ENCODE data around the gene INHA.

The INHA gene

GRCh38 chr2:219533930-219534661 is 38.0 kb upstream of the INHA start:
- Histone ChIP-seq H3K27me3 (ENCODE audit: control insufficient read depth, insufficient read depth, low read length) (peaks cover 9% of the 10 kb centered on the region), H3K27ac (ENCODE audit: low read length) (no peak overlapping the region), H3K4me3 (ENCODE audit: low read length) (no peak overlapping the region), H3K4me1 (ENCODE audit: control insufficient read depth, low read depth, low read length) (peaks cover 18% of the 10 kb centered on the region), H3K9me3 (ENCODE audit: control insufficient read depth, low read depth, low read length) (no peaks in the 10 kb centered on the region), H3K36me3 (ENCODE audit: control insufficient read depth, low read depth, low read length) (no peaks in the 10 kb centered on the region), H3K9ac (ENCODE audit: low read length) (no peak overlapping the region)

- Histone ChIP-seq H3K4me3 (ENCODE audit: low read length) (no peak overlapping the region), H3K36me3 (ENCODE audit: control insufficient read depth, low read depth, low read length) (peaks cover 11% of the 10 kb centered on the region), H3K27me3 (ENCODE audit: control insufficient read depth, insufficient read depth, low read length) (no peaks in the 10 kb centered on the region), H3K9me3 (ENCODE audit: control insufficient read depth, low read depth, low read length) (no peaks in the 10 kb centered on the region), H3K27ac (ENCODE audit: low read length) (no peak overlapping the region), H3K9ac (ENCODE audit: low read length) (no peak overlapping the region), H3K4me1 (ENCODE audit: control insufficient read depth, low read depth, low read length) (peaks cover 14% of the 10 kb centered on the region)
Observed at GRCh38 chr2:219536425-219536824, 35.7 kb upstream of the INHA start.

DNA sequence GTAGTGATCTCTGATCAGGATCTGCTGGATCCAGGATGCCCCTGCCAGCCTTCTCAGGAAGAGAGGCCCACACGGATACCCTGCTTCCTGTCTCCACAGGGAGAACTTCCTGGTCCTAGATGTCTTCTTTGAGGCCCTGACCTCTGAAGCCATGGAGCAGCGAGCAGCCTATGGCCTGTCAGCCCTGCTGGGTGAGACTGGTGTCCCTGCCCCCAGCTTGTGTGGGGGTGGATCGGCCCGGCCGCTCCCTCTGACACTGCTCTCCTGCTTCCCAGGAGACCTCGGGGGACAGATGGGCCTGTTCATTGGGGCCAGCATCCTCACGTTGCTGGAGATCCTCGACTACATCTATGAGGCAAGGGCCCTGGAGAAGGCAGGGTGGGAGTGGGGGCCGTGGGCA is 35.1 kb upstream of the INHA start:
- Histone ChIP-seq H3K4me3 (ENCODE audit: low read length) (no peak overlapping the region), H3K9ac (ENCODE audit: low read length) (no peak overlapping the region), H3K27me3 (ENCODE audit: control insufficient read depth, insufficient read depth, low read length) (peaks cover under 1% of the 10 kb centered on the region), H3K4me1 (ENCODE audit: control insufficient read depth, low read depth, low read length) (peaks cover 14% of the 10 kb centered on the region), H3K36me3 (ENCODE audit: control insufficient read depth, low read depth, low read length) (peaks cover 11% of the 10 kb centered on the region), H3K9me3 (ENCODE audit: control insufficient read depth, low read depth, low read length) (no peaks in the 10 kb centered on the region), H3K27ac (ENCODE audit: low read length) (no peak overlapping the region)

- H3K27me3 ChIP-seq (ENCODE audit: control insufficient read depth, insufficient read depth, low read length): peaks cover 10% of the 10 kb centered on the region
- H3K4me3 ChIP-seq (ENCODE audit: low read length): no peak overlapping the region
- H3K27ac ChIP-seq (ENCODE audit: low read length): no peak overlapping the region
- H3K4me1 ChIP-seq (ENCODE audit: control insufficient read depth, low read depth, low read length): peaks cover 20% of the 10 kb centered on the region
- H3K36me3 ChIP-seq (ENCODE audit: control insufficient read depth, low read depth, low read length): peaks cover 11% of the 10 kb centered on the region
- H3K9me3 ChIP-seq (ENCODE audit: control insufficient read depth, low read depth, low read length): no peaks in the 10 kb centered on the region
- no peak overlapping the region for H3K9ac ChIP-seq (ENCODE audit: low read length)
Observed at GRCh38 chr2:219537657-219538488, 34.2 kb upstream of the INHA start.

GRCh38 chr2:219538504-219538951 is 33.6 kb upstream of the INHA start:
- H3K27me3 ChIP-seq (ENCODE audit: control insufficient read depth, insufficient read depth, low read length): peaks cover 10% of the 10 kb centered on the region
- peaks cover 11% of the 10 kb centered on the region for H3K36me3 ChIP-seq (ENCODE audit: control insufficient read depth, low read depth, low read length)
- no peak overlapping the region for H3K9ac ChIP-seq (ENCODE audit: low read length)
- H3K9me3 ChIP-seq (ENCODE audit: control insufficient read depth, low read depth, low read length): no peaks in the 10 kb centered on the region
- no peak overlapping the region for H3K4me3 ChIP-seq (ENCODE audit: low read length)
- H3K4me1 ChIP-seq (ENCODE audit: control insufficient read depth, low read depth, low read length): peaks cover 20% of the 10 kb centered on the region
- H3K27ac ChIP-seq (ENCODE audit: low read length): no peak overlapping the region

DNA sequence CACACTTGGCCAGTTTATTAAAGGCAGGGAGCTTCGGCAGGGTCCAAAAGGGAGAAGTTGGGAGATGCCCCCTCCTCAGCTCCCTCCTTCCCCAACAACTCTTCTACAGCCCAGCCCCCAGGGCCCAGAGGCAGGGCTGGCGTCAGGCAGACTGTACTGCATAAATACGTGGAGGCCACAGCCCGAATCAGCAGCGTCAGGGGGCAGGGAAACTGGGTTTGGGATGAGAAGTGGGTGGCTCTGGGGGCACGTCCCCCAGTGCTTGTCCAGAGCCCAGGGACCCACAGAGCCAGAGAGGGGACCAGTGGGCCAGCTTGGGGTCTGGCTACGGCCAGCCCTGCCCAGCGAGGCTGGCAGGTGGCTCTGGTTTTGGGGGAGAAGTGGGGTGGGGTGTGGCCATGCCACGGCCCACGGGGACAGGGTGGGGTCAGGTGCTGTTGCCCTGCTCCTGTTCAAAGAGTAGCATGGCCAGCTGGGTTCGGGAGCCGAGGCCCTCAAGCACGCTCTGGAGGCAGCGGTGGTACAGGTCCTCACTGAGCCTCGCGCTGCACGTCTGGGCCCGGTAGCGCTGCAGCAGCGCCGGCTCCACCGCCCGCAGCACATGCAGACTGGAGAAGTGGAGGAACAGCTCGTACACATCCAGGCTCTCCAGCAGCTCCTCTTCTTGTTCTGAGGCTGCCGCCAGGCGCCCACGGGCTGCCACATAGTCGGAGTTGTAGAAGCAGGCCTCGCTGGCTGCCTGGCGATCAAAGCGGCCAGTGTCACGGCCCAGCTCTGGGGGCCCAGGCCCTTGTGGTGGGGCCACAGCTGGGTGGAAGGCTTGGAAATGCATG is 32.9 kb upstream of the INHA start:
- peaks cover 21% of the 10 kb centered on the region for H3K4me1 ChIP-seq (ENCODE audit: control insufficient read depth, low read depth, low read length)
- peaks cover 11% of the 10 kb centered on the region for H3K27me3 ChIP-seq (ENCODE audit: control insufficient read depth, insufficient read depth, low read length)
- no peak overlapping the region for H3K4me3 ChIP-seq (ENCODE audit: low read length)
- H3K9ac ChIP-seq (ENCODE audit: low read length): no peak overlapping the region
- peaks cover 11% of the 10 kb centered on the region for H3K36me3 ChIP-seq (ENCODE audit: control insufficient read depth, low read depth, low read length)
- H3K27ac ChIP-seq (ENCODE audit: low read length): no peak overlapping the region
- H3K9me3 ChIP-seq (ENCODE audit: control insufficient read depth, low read depth, low read length): no peaks in the 10 kb centered on the region

GRCh38 chr2:219539926-219540678 is 32.0 kb upstream of the INHA start:
- Histone ChIP-seq H3K27ac (ENCODE audit: low read length) (no peak overlapping the region), H3K9ac (ENCODE audit: low read length) (no peak overlapping the region), H3K4me1 (ENCODE audit: control insufficient read depth, low read depth, low read length) (peaks cover 25% of the 10 kb centered on the region), H3K4me3 (ENCODE audit: low read length) (no peak overlapping the region), H3K9me3 (ENCODE audit: control insufficient read depth, low read depth, low read length) (no peaks in the 10 kb centered on the region), H3K36me3 (ENCODE audit: control insufficient read depth, low read depth, low read length) (peaks cover 11% of the 10 kb centered on the region), H3K27me3 (ENCODE audit: control insufficient read depth, insufficient read depth, low read length) (peaks cover 20% of the 10 kb centered on the region)

DNA sequence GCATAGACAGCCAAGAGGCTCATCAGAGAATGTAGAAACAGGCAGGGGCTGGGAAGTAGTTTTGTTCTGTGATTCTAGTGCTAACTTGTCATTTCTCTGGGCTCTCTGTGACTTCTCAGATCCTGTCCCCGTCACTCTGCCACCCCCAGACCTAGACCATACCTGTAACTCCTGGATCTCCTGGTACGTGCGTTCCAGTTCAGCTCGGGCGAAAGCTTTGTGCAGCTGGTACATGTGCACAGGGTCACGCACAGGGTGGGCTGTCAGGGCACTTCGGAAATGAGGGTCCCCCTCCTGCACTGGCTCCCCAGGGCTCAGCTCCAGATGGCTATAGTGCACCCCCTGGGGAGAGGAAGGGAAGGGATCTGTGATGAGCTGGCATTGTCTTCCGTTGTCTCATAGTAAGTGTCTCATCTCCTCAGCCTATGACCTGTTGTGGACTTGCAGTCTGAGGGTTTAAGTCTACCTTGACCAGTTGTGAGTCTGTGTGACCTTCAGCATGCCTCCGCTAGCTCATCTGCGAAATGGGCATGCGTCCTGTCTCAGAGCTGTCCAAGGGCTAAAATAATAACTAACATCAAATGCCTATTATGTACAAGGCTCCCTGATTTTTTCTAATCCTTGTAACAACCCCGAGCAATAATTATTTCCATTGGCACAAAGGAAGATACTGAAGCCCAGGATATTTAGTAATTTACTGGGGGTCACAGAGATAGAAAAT is 31.2 kb upstream of the INHA start:
- peaks cover 25% of the 10 kb centered on the region for H3K4me1 ChIP-seq (ENCODE audit: control insufficient read depth, low read depth, low read length)
- peaks cover 28% of the 10 kb centered on the region for H3K27me3 ChIP-seq (ENCODE audit: control insufficient read depth, insufficient read depth, low read length)
- no peak overlapping the region for H3K9ac ChIP-seq (ENCODE audit: low read length)
- no peak overlapping the region for H3K4me3 ChIP-seq (ENCODE audit: low read length)
- H3K36me3 ChIP-seq (ENCODE audit: control insufficient read depth, low read depth, low read length): peaks cover 11% of the 10 kb centered on the region
- no peak overlapping the region for H3K27ac ChIP-seq (ENCODE audit: low read length)
- H3K9me3 ChIP-seq (ENCODE audit: control insufficient read depth, low read depth, low read length): no peaks in the 10 kb centered on the region

GRCh38 chr2:219541611-219542180 is 30.4 kb upstream of the INHA start:
- Histone ChIP-seq H3K27me3 (ENCODE audit: control insufficient read depth, insufficient read depth, low read length) (peaks cover 31% of the 10 kb centered on the region), H3K4me1 (ENCODE audit: control insufficient read depth, low read depth, low read length) (peaks cover 25% of the 10 kb centered on the region), H3K36me3 (ENCODE audit: control insufficient read depth, low read depth, low read length) (peaks cover 11% of the 10 kb centered on the region), H3K27ac (ENCODE audit: low read length) (no peak overlapping the region), H3K4me3 (ENCODE audit: low read length) (peak overlapping the region; percentile 64), H3K9me3 (ENCODE audit: control insufficient read depth, low read depth, low read length) (no peaks in the 10 kb centered on the region), H3K9ac (ENCODE audit: low read length) (no peak overlapping the region)

GRCh38 chr2:219542931-219543595 is 29.0 kb upstream of the INHA start:
- H3K27me3 ChIP-seq (ENCODE audit: control insufficient read depth, insufficient read depth, low read length): peaks cover 31% of the 10 kb centered on the region
- H3K9ac ChIP-seq (ENCODE audit: low read length): peak overlapping the region; percentile 40
- H3K27ac ChIP-seq (ENCODE audit: low read length): no peak overlapping the region
- peaks cover 18% of the 10 kb centered on the region for H3K4me1 ChIP-seq (ENCODE audit: control insufficient read depth, low read depth, low read length)
- peaks cover 11% of the 10 kb centered on the region for H3K36me3 ChIP-seq (ENCODE audit: control insufficient read depth, low read depth, low read length)
- peak overlapping the region; percentile 64 for H3K4me3 ChIP-seq (ENCODE audit: low read length)
- H3K9me3 ChIP-seq (ENCODE audit: control insufficient read depth, low read depth, low read length): no peaks in the 10 kb centered on the region

All from iPS-18a (cell line).